NK-92 (cell line): ENCODE data around the gene TRPV5.

ENCODE experiments used
- DNase-seq: peaks from one replicate; lab custom pipeline; 2025; ENCODE audit not compliant: unreplicated experiment; lab: John Stamatoyannopoulos, UW

Gene TRPV5

DNA sequence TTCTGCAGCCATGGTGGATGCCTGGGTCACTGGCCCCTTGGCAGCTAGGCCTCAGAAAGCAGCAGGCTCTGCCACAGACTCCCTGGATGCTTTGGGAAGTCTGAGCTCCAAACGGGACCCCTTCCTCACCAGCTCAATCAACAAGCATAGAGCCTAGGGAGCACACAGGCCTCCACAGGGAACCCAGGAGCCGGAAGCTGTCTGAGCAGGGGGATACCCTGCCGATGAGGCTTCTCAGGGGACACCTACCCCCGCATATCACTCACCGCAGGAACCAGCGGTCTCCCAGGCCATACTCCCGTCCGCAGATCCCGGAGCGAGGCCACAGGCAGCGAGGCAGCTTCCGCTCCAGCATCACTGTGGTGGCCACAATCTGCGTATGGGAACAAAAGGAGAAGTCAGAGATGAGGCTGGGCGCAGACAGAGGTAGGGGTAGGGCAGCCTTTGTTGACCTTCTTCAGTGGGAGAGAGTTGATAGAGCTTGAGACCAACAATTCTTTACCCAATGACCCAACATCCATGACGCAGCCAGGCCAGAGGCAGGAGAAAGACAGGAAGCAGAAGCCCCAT lies 61.4 kb downstream of the TRPV5 start:
- DNase-seq = no peak

DNA sequence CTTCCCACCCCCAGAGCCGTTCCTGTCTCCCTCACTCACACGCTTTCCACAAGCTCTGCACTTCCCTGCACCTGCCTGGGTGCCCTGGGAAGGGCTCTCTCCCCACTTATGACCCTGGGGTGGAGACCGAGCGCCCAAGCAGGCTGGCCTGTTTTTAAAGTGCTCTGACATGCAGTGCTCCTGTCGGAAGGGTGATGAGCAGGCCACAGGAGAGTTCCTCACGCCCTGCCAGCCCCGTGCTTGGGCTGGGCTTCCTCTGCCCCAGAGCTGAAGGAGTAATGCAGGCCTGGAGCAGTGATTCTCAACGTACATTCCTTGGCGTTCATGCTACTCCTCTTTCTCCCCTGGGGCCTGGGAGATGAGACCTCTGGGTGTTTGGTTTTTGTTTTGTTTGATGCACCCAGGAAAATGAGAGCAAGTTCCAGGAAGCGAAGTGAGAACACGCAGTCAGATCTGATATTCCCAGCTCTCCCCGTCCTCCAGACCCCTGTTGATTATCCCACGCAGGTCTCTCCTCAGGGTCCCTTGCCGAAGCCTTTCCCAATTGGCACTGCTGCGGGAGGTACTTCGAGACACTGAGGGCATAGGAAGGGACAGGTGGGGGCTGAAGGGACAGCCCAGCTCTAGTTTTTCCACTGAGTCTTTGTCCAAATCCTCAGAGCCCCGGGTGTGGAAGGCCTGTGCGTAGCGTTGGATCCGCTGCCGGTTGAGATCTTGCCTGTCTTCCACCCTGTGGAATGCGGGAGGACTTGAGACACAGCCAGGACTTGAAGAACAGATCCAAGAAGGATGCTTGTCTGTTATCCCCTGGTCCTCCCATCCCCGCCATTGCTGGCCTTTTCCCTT lies 62.1 kb downstream of the TRPV5 start:
- no peak for DNase-seq

- no peak for DNase-seq
Observed at GRCh38 chr7:142870566-142871259, 62.8 kb downstream of the TRPV5 start.

GRCh38 chr7:142870147-142870559 lies 63.4 kb downstream of the TRPV5 start:
- DNase-seq = no peak

GRCh38 chr7:142869434-142869833 lies 64.1 kb downstream of the TRPV5 start:
- no peak for DNase-seq

DNA sequence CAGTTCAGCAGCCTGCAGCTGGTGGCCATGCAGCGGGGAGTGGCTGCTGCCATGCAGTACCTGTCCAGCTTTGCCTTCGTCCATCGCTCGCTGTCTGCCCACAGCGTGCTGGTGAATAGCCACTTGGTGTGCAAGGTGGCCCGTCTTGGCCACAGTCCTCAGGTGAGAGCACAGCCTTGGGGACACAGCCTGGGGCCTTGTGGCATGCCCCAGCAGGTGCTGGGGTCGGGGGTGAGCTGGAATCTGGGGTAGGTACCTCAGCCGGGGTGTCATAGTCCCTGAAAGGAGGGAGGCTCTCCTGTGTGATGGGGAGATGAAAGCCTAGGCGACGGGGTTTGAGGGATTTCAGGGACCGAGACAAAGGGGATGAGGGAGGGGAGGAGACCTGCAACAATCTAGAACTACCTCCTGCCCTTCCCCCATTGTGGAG lies 64.5 kb downstream of the TRPV5 start:
- no peak for DNase-seq

- DNase-seq = no peak
Observed at GRCh38 chr7:142868188-142868985, 65.2 kb downstream of the TRPV5 start.

DNA sequence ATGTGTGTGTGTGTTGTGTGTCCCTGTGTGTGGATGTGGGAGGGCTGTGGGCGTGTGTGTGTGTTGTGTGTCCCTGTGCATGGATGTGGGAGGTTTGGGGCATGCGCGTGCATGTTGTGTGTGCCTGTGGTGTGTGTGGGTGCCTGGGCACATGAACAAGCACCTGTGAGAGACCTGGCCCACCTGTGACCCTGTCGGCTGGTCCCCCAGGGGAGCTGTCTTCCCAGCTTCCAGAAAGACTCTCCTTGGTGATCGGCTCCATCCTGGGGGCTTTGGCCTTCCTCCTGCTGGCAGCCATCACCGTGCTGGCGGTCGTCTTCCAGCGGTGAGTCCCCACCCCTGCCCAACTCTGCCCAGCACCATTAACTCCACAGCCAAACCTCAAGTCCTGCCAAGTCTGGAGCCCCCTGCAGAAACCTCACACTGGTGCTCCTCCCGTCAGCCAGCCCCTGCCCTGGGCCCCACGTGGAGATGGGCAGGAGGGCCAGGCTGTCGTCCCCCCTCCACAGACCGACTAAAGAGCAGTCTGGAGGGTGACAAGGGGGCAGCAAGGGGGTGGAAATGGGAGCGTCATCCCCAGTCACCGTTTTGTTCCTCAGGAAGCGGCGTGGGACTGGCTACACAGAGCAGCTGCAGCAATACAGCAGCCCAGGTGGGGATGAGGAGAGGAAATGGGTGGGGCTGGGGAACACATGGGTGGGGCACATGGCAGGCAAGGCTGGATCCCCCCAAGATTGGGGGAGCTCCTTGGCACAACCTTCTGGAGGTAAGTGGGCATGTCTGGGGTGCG lies 66.0 kb downstream of the TRPV5 start:
- no peak for DNase-seq

GRCh38 chr7:142867097-142867378 lies 66.5 kb downstream of the TRPV5 start:
- DNase-seq = no peak

DNA sequence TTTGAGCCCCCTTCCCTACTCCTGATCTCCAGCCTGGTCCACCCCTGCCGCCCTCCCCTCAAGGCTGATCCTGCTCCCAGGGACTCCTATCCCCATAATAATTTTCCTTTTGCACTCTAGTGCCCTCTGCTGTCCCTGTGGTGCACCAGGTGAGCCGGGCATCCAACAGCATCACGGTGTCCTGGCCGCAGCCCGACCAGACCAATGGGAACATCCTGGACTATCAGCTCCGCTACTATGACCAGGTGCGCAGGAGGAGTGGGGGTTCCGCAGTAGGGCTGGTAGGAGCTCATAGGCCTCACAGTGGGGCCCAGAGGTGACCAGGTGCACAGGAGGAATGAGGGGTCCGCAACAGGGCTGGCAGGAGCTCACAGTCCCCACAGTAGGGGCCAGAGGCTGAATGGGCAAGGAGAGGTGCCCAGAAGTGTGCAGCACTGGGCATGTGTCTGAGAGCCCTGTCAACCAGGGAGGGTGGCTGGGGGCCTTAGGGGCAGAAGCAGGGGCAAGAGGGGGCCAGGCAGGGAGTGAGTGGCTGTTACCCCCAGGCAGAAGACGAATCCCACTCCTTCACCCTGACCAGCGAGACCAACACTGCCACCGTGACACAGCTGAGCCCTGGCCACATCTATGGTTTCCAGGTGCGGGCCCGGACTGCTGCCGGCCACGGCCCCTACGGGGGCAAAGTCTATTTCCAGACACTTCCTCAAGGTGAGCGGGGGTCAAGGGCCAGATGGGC lies 67.0 kb downstream of the TRPV5 start:
- DNase-seq = no peak

GRCh38 chr7:142865766-142866165 lies 67.8 kb downstream of the TRPV5 start:
- DNase-seq = no peak

DNA sequence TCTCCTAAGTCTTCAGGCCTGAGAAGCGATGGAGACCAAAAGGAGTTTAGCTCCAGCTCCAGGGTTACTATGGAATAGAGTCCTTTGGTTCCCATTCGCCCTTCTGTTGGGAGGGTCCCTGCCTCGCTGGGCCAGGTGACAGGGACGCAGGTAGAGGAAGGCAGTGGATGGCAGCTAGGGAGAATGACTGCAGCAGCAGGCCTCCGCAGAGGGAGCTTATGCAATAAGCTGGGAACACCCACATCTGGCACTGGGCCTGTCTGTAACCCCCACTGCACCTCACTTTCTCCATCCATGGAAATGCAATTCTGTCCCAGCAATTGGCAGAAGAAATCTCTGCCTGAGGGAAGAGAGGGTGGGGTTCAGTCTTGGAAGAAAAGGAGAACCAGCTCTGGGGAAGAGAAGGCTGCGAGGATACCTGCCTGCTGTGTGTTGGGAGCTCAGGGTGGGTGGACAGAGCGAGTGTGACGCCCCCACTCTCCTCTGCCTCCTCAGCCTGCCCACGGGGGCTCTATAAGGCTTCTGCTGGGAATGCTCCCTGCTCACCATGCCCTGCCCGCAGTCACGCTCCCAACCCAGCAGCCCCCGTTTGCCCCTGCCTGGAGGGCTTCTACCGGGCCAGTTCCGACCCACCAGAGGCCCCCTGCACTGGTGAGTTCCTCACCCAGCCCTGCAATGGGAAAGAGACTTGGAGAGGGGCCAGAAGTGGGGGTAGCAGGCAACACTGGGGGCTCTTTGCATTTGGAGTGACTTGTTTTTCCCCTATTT lies 68.4 kb downstream of the TRPV5 start:
- DNase-seq = no peak

- DNase-seq = no peak
Observed at GRCh38 chr7:142863891-142864685, 69.5 kb downstream of the TRPV5 start.

- no peak for DNase-seq
Observed at GRCh38 chr7:142862786-142863400, 70.7 kb downstream of the TRPV5 start.

DNA sequence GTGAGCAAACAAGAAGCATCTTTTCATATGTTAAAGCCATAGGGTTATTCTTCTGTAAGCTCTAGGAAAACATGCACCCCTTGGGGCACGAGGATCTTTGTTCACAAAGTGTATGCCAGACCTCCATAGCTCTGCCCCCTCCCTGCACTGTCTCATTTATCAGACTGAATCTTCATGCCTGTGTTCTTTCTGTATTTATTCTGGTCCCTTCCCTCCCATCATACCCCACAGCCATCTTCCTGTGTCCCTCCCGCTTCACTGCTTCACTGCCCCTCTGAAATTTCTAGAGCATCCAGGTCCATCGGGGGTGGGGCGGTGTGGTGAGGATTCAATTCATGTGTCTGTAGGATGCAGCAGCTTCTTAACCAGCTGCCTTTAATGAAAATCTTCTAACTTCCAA lies 71.2 kb downstream of the TRPV5 start:
- DNase-seq = no peak

DNA sequence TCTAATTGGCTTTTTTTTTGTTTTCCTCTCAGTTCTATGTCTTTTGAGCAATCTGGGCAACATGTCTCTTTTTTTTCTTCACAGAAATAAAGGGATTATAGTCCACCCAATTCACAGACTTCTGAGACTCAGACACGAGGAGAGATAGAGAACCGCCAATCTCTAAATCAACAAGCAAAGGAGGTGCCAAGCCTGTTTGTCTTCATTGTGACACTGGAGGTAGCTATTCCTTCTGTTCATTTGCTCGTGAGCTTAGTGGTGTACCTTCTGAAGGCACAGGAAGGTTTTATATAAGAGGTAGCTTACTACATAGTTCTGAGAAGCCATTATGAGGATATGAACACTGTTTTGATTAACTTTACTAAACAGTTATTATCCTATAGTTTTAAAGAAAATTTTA lies 72.6 kb downstream of the TRPV5 start:
- DNase-seq = no peak

DNA sequence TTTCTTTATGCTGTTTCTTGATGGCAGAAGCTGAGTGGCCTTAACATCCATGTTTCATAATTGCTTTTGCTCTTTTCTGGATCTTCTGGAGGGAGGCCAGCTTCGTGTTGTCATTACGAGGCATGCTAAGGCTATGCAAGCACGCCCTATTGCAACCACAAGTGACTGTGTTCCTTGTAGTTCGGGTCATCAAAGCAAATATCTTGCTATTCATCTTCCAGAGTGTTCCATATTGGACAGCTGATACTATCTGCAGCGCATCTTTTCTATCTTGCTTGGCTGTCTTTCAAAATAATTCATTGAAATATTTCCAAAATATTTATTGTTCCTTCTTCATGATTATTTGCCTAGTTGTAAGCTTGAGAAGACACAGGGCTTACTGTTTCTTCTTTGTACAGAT lies 73.7 kb downstream of the TRPV5 start:
- DNase-seq = no peak

GRCh38 chr7:142859411-142859810 lies 74.1 kb downstream of the TRPV5 start:
- no peak for DNase-seq
